Ovary (tissue), 9 donors: ENCODE measurements around the gene ZSCAN30. TPM values are rescaled to one million over a fixed set of nuclear protein-coding genes. Genes with fewer than 3 reads are reported as not detected.

ENCODE experiments used
- DNase-seq, 5 donors: peaks; one replicate each; pipeline ENCODE4 v3.0.0-alpha.2; 2019 to 2020
- H3K27ac ChIP-seq, 2 donors: fragments of 200-600 bp; one replicate each; pipeline versions ENCODE4 v1.5.1 to v1.8.0; 2019 to 2022
- H3K27me3 ChIP-seq: fragments of 200-600 bp; one replicate; pipeline ENCODE4 v1.8.0; 2022
- H3K36me3 ChIP-seq: fragments of 200-600 bp; sonication (generic); one replicate; pipeline ENCODE4 v1.5.1; 2019
- H3K4me1 ChIP-seq: one replicate; pipeline ENCODE4 v1.8.1; 2013; ENCODE audit warnings: mild to moderate bottlenecking, moderate library complexity; ENCODE audit not compliant: insufficient read depth
- H3K4me3 ChIP-seq: fragments of 200-600 bp; sonication (generic); one replicate; pipeline ENCODE4 v1.5.1; 2017
- H3K9me3 ChIP-seq, 2 donors: fragments of 200-600 bp in 1 of 2; sonication (generic) in 1 of 2; one replicate each; pipeline versions ENCODE4 v1.5.1 to v1.8.1; 2013 to 2019; ENCODE audit warnings: mild to moderate bottlenecking in 1 of 2, moderate library complexity in 1 of 2
- CTCF ChIP-seq, 3 donors: fragments of 450-650 bp in 2 of 3; fragments of 200-600 bp in 1 of 3; IDR thresholded peaks; one replicate each; pipeline versions ENCODE4 v1.5.1 to v1.8.0; 2016 to 2022; ENCODE audit warnings: antibody characterized with exemption in 3 of 3, mild to moderate bottlenecking in 1 of 3
- EP300 ChIP-seq: sonication (generic); formaldehyde crosslinking; IDR thresholded peaks from one replicate; pipeline ENCODE4 v1.6.1; 2017; ENCODE audit warnings: antibody characterized with exemption
- POLR2A ChIP-seq: fragments of 450-650 bp; IDR thresholded peaks from one replicate; pipeline ENCODE4 v1.6.1; 2017; ENCODE audit warnings: antibody characterized with exemption, mild to moderate bottlenecking, moderate library complexity
- WGBS, 3 donors: extraction: QIAGEN DNeasy Blood & Tissue Kit in 1 of 3; methylation state at CpG; one replicate each; pipeline versions ENCODE4 v1.1.5 to v1.1.7; 2013 to 2017; 5-methylcytosine and 5-hydroxymethylcytosine counted together
- intact Hi-C, 4 donors: fragments of 100-400 bp; cut with DNase I; formaldehyde crosslinking; loops; one replicate each; pipeline versions ENCODE4 v1.11.0 to v1.15.1; 2022 to 2023
- polyA plus RNA-seq, 2 donors: library from polyadenylated mRNA; stranded (reverse); fragments of 200-250 nt in 1 of 2; fragments of 350-450 nt in 1 of 2; fragmentation: Illumina TruSeq in 1 of 2; extraction: RNeasy Lipid Tissue Mini Kit (QIAGEN cat#74804) in 1 of 2; gene quantifications; one replicate each; pipeline ENCODE4 v1.2.3, GENCODE V29; 2013 to 2014
- total RNA-seq, 7 donors: library from RNA; depleted of rRNA in 2 of 7; stranded (reverse); fragments of >200 nt in 2 of 7; fragmentation: NEBNext Ultra II Directional in 3 of 7; extraction: Animal tissue kit (Norgen Biotek cat#: 25700) in 3 of 7; gene quantifications; one replicate each; pipeline versions ENCODE4 v1.1.0 to v1.2.4, GENCODE V29; 2016 to 2023
- donor health status: DM: no; HTN: no; CAD: no; lungs with moderate emphysema.
- donor health status: DM: no; HTN: no; CAD: no.
- donor health status: Bipolar disorder and iron deficiency.
- donor health status: DM: yes; HTN: yes; CAD: no.
- donor health status: DM: no; HTN: no; CAD: no.
- donor health status: DM: yes; HTN: yes; CAD: no.

Gene ZSCAN30
- total and polyA plus RNA-seq, 9 donors, result 7.0 to 18.3 (median 13.8) TPM

GRCh38 chr18:35253655-35254287 lies 36.3 kb downstream of the ZSCAN30 start:
- TF ChIP-seq EP300, result no peak
- no peak for TF ChIP-seq POLR2A
- TF ChIP-seq CTCF (IDR thresholded peaks at IDR 0.05), result no peak
- no peaks in the 10 kb centered on the region for H3K4me1 ChIP-seq
- H3K36me3 ChIP-seq, result no peaks in the 10 kb centered on the region
- no peak for DNase-seq
- 90 to 91% (median 90%) methylated on average over 4 of the region's 4 CpGs for WGBS, 3 donors
- intact Hi-C loops, result no loop called here
- H3K27ac ChIP-seq, result no peak overlapping the region
- no peaks in the 10 kb centered on the region for H3K9me3 ChIP-seq
- no peak overlapping the region for H3K4me3 ChIP-seq
- no peaks in the 10 kb centered on the region for H3K27me3 ChIP-seq

- no peaks in the 10 kb centered on the region for H3K36me3 ChIP-seq
- no peak overlapping the region for H3K27ac ChIP-seq
- H3K4me3 ChIP-seq, result no peak overlapping the region
- no peaks in the 10 kb centered on the region for H3K4me1 ChIP-seq
- no peak for DNase-seq
- H3K27me3 ChIP-seq, result no peaks in the 10 kb centered on the region
- TF ChIP-seq CTCF (IDR thresholded peaks at IDR 0.05), result no peak
- TF ChIP-seq EP300, result no peak
- no peak for TF ChIP-seq POLR2A
- H3K9me3 ChIP-seq, result no peaks in the 10 kb centered on the region
- intact Hi-C loops, result no loop called here
- WGBS, 3 donors, result 97 to 100% (median 98%) methylated on average over 1 of the region's 1 CpG
Observed at GRCh38 chr18:35252466-35252865, 37.6 kb downstream of the ZSCAN30 start.

DNA sequence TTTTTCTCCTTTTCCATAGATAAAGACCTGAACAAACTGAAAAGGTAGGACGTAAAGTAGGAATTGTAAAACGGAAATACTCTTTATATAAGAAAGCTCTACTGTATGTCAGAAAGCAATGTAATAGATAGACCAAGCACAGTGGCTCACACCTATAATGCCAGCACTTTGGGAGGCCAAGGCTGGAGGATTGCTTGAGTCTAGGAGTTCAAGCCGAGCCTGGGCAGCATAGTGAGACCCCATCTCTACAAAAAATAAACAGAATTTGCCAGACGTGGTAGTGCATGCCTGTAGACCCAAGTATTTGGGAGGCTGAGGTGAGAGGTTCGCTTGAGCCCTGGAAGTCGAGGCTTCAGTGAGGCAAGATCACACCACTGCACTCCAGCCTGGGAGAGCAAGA lies 41.6 kb downstream of the ZSCAN30 start:
- H3K36me3 ChIP-seq, result no peaks in the 10 kb centered on the region
- no peaks in the 10 kb centered on the region for H3K9me3 ChIP-seq
- 94 to 96% (median 94%) methylated on average over 6 of the region's 6 CpGs for WGBS, 3 donors

DNA sequence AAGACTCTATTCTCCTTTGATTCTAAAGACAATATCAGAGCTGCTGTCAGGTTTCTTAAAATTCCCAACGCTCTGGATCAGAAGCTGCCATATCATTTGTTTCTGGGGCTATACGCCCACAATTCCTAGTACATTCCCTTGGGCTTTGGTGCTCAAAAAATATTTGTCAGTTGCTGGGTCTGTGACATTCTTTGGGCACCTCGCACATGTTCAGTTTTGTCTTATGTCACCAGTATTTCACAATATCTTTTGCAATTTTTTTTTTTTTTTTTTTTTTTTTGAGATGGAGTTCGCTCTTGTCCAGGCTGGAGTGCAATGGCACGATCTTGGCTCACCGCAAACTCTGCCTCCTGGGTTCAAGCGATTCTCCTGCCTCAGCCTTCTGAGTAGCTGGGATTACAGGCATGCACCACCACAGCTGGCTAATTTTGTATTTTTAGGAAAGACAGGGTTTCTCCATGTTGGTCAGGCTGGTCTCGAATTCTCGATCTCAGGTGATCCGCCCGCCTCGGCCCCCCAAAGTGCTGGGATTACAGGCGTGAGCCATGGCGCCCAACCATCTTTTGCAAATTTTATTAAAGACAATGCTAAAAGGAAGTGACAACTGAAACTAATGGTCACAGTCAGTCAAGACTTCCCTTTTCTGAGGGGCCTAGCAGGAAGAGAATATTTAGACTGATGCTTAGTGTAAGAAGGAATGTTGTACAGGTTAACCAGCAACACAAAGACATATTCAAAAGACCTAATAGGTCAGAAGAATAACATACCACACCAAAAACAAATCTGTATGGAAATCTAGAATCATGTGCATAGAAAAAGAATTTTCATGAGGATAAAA lies 42.4 kb downstream of the ZSCAN30 start:
- Histone ChIP-seq H3K4me3 (no peak overlapping the region), H3K36me3 (no peaks in the 10 kb centered on the region), H3K4me1 (peaks cover 1% of the 10 kb centered on the region), H3K9me3 (no peaks in the 10 kb centered on the region), H3K27me3 (no peaks in the 10 kb centered on the region), H3K27ac (no peak overlapping the region)
- intact Hi-C loops, result no loop called here
- WGBS, 3 donors, result 95 to 98% (median 96%) methylated on average over 14 of the region's 14 CpGs
- TF ChIP-seq EP300 (no peak), CTCF (IDR thresholded peaks at IDR 0.05) (no peak), POLR2A (no peak)
- DNase-seq, result no peak

More for the DNA sequence above, 41.6 kb downstream of the ZSCAN30 start:
- intact Hi-C loops, result no loop called here
- DNase-seq, result no peak
- TF ChIP-seq POLR2A (no peak), EP300 (no peak), CTCF (IDR thresholded peaks at IDR 0.05) (no peak)
- Histone ChIP-seq H3K27me3 (no peaks in the 10 kb centered on the region), H3K4me3 (no peak overlapping the region), H3K4me1 (no peaks in the 10 kb centered on the region), H3K27ac (no peak overlapping the region)
